GM12891 (cell line): Measurements from ENCODE around the gene EYS.

Experiments used
- DNase-seq: peaks from one replicate; pipeline ENCODE4 v3.0.0; 2011; ENCODE audit warnings: low spot score; ENCODE audit not compliant: insufficient read length
- FAIRE-seq: peaks from 2 replicates; lab custom pipeline; 2011; peaks lifted over from hg19 to GRCh38; lab: Jason Lieb, UNC
- PAX5 ChIP-seq: IDR thresholded peaks from 2 replicates; pipeline ENCODE4 v1.6.1; 2011; ENCODE audit warnings: low read length, moderate library complexity, mild to moderate bottlenecking; ENCODE audit not compliant: insufficient read depth, severe bottlenecking
- POLR2A ChIP-seq: IDR thresholded peaks from 2 replicates; pipeline ENCODE4 v1.6.1; 2011; ENCODE audit warnings: low read depth, low read length, control low read depth
- POLR2AphosphoS5 ChIP-seq: IDR thresholded peaks from 2 replicates; pipeline ENCODE4 v1.6.1; 2011; ENCODE audit warnings: low read depth, low read length, control low read depth
- POU2F2 ChIP-seq: IDR thresholded peaks from 2 replicates; pipeline ENCODE4 v1.6.1; 2011; ENCODE audit warnings: low read depth, mild to moderate bottlenecking, control low read depth, low read length, moderate library complexity
- SPI1 ChIP-seq: IDR thresholded peaks from 2 replicates; pipeline ENCODE4 v1.6.1; 2011; ENCODE audit warnings: low read depth, low read length, control low read depth
- TAF1 ChIP-seq: IDR thresholded peaks from 2 replicates; pipeline ENCODE4 v1.6.1; 2011; ENCODE audit warnings: low read depth, low read length, control low read depth

EYS gene

GRCh38 chr6:64973142-64973541 is 733.9 kb downstream of the EYS start:
- FAIRE-seq (no peak), DNase-seq (no peak)
- TF ChIP-seq PAX5 (no peak), POLR2A (no peak), SPI1 (no peak), POU2F2 (no peak), TAF1 (no peak), POLR2AphosphoS5 (no peak)

- FAIRE-seq = no peak
- DNase-seq = no peak
- TF ChIP-seq TAF1 = no peak
- TF ChIP-seq POLR2AphosphoS5 = no peak
- no peak for TF ChIP-seq POU2F2
- no peak for TF ChIP-seq PAX5
- TF ChIP-seq POLR2A = no peak
- TF ChIP-seq SPI1 = no peak
Observed at GRCh38 chr6:64969139-64969538, 737.9 kb downstream of the EYS start.

GRCh38 chr6:64955435-64955848 is 751.6 kb downstream of the EYS start:
- DNase-seq (no peak), FAIRE-seq (no peak)
- no peak for TF ChIP-seq POLR2AphosphoS5
- no peak for TF ChIP-seq POU2F2
- no peak for TF ChIP-seq SPI1
- TF ChIP-seq POLR2A = no peak
- TF ChIP-seq PAX5 = no peak
- no peak for TF ChIP-seq TAF1

- TF ChIP-seq POLR2AphosphoS5 (no peak), PAX5 (no peak), TAF1 (no peak), SPI1 (no peak), POU2F2 (no peak), POLR2A (no peak)
- DNase-seq (no peak), FAIRE-seq (no peak)
Observed at GRCh38 chr6:64949257-64949656, 757.8 kb downstream of the EYS start.

GRCh38 chr6:64948261-64948660 is 758.8 kb downstream of the EYS start:
- no peak for TF ChIP-seq POU2F2
- TF ChIP-seq SPI1 = no peak
- no peak for TF ChIP-seq PAX5
- no peak for TF ChIP-seq POLR2A
- no peak for TF ChIP-seq TAF1
- TF ChIP-seq POLR2AphosphoS5 = no peak
- FAIRE-seq (no peak), DNase-seq (no peak)

GRCh38 chr6:64945450-64945849 is 761.6 kb downstream of the EYS start:
- DNase-seq (no peak), FAIRE-seq (no peak)
- TF ChIP-seq PAX5 (no peak), SPI1 (no peak), POLR2A (no peak), POU2F2 (no peak), POLR2AphosphoS5 (no peak), TAF1 (no peak)

GRCh38 chr6:64932486-64932885 is 774.5 kb downstream of the EYS start:
- FAIRE-seq (no peak), DNase-seq (no peak)
- TF ChIP-seq TAF1 (no peak), PAX5 (no peak), SPI1 (no peak), POLR2AphosphoS5 (no peak), POLR2A (no peak), POU2F2 (no peak)

- no peak for FAIRE-seq
- TF ChIP-seq SPI1 = no peak
- TF ChIP-seq POU2F2 = no peak
- TF ChIP-seq TAF1 = no peak
- no peak for TF ChIP-seq POLR2AphosphoS5
- TF ChIP-seq PAX5 = no peak
- TF ChIP-seq POLR2A = no peak
- no peak for DNase-seq
Observed at GRCh38 chr6:64930681-64931080, 776.3 kb downstream of the EYS start.

- no peak for DNase-seq
- TF ChIP-seq PAX5 = no peak
- TF ChIP-seq POLR2AphosphoS5 = no peak
- FAIRE-seq = no peak
Observed at GRCh38 chr6:64926051-64926450, 781.0 kb downstream of the EYS start.

GRCh38 chr6:64920257-64920656 is 786.8 kb downstream of the EYS start:
- FAIRE-seq = no peak
- TF ChIP-seq PAX5 (no peak), POU2F2 (no peak), POLR2A (no peak), TAF1 (no peak), POLR2AphosphoS5 (no peak)

More at GRCh38 chr6:64920257-64920656, 786.8 kb downstream of the EYS start:
- DNase-seq = no peak
